Measurements from ENCODE around the gene KIF16B.

Gene KIF16B

GRCh38 chr20:16469395-16469905 lies 103.8 kb downstream of the KIF16B start:
- Histone ChIP-seq H3K36me3 (no peaks in the 10 kb centered on the region), H3K27me3 (ENCODE audit: insufficient read depth, low read depth, severe bottlenecking) (no peaks in the 10 kb centered on the region), H3K9me3 (ENCODE audit: severe bottlenecking) (no peaks in the 10 kb centered on the region), H3K27ac (no peak overlapping the region), H3K4me3 (ENCODE audit: low read depth, low read length) (no peak overlapping the region)
- no peak for DNase-seq
- TF ChIP-seq, protein P1, sequence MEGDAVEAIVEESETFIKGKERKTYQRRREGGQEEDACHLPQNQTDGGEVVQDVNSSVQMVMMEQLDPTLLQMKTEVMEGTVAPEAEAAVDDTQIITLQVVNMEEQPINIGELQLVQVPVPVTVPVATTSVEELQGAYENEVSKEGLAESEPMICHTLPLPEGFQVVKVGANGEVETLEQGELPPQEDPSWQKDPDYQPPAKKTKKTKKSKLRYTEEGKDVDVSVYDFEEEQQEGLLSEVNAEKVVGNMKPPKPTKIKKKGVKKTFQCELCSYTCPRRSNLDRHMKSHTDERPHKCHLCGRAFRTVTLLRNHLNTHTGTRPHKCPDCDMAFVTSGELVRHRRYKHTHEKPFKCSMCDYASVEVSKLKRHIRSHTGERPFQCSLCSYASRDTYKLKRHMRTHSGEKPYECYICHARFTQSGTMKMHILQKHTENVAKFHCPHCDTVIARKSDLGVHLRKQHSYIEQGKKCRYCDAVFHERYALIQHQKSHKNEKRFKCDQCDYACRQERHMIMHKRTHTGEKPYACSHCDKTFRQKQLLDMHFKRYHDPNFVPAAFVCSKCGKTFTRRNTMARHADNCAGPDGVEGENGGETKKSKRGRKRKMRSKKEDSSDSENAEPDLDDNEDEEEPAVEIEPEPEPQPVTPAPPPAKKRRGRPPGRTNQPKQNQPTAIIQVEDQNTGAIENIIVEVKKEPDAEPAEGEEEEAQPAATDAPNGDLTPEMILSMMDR (IDR thresholded peaks at IDR 0.05; ENCODE audit: low read depth, low read length) = no peak

DNA sequence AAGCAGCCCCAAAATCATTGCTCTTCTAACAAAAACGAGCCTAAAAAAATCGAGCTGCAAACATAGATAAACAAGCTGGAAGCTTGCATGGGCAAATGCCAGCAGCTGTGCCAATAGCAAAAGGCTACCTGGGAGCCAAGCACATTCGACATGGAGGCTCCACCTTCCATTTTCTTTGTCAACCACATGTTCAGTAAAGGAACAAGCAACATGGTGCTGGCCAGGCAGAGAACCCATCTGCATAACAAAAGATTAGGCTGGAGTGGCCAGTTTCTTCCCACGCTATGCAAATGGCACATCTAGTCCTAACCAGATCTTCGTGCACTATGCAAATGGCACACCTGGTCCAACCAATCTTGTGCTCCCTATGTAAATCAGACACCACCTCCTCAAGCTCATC lies 110.5 kb downstream of the KIF16B start:
- no peak overlapping the region for H3K4me3 ChIP-seq (ENCODE audit: low read depth, low read length)
- no peak for DNase-seq
- H3K27ac ChIP-seq = no peak overlapping the region
- TF ChIP-seq, protein P1 (IDR thresholded peaks at IDR 0.05; ENCODE audit: low read depth, low read length) = no peak
- H3K27me3 ChIP-seq (ENCODE audit: insufficient read depth, low read depth, severe bottlenecking) = no peaks in the 10 kb centered on the region
- H3K9me3 ChIP-seq (ENCODE audit: severe bottlenecking) = no peaks in the 10 kb centered on the region
- H3K36me3 ChIP-seq = no peaks in the 10 kb centered on the region

DNA sequence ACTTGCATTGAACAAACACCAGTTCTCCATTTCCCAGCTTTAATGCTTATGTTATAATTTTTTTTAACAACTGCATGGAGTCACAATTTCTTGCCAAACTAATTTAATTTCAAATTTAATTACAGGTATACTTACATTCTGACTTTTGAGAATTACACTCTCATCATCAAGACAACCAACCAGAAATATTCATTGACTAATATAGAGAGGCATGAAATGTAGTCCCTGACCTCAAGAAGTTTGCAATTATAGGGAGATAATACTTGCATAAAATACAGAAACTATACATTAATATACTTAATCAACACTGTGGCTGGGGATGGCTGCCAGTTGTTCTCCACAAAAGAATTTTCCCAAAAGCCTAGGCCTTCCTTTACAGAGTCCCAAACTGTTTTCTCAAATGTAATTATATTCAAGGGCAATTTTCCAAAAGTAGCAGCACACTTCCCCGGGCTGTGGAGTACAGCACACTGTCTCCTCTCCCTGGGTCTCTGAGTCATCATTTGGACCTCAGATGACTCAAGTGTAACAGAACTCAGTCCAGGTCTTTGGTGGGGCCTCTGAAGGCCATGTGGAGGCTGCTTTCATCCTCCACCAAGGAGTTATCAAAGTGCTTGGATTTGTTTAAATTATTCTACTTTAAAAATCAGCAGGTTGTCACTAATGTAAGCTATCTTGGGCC lies 114.1 kb downstream of the KIF16B start:
- no peaks in the 10 kb centered on the region for H3K9me3 ChIP-seq (ENCODE audit: severe bottlenecking)
- no peak overlapping the region for H3K4me3 ChIP-seq (ENCODE audit: low read depth, low read length)
- H3K27ac ChIP-seq = no peak overlapping the region
- no peak for DNase-seq
- H3K27me3 ChIP-seq (ENCODE audit: insufficient read depth, low read depth, severe bottlenecking) = no peaks in the 10 kb centered on the region
- TF ChIP-seq, protein P1 (IDR thresholded peaks at IDR 0.05; ENCODE audit: low read depth, low read length) = no peak
- H3K36me3 ChIP-seq = no peaks in the 10 kb centered on the region

DNA sequence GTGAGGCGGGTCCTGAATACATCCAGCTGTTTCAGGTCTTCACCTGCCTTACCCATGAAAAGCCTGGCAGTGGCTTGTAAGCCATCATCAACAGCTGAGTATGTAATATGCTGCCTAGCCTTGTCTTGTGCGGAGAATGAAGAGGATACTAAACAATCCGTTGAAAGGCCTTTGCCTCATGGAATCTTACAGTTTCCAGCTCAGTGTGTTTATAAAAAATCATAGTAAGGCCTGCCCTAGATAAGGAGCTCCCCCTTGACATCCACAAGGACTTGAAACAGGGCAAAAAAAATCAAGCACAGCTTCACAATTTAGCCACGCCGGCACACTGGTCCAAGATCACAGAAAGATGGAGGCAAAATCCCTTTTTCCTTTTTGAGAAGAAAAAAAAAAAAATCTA lies 115.7 kb downstream of the KIF16B start:
- no peak for DNase-seq
- no peaks in the 10 kb centered on the region for H3K36me3 ChIP-seq
- no peaks in the 10 kb centered on the region for H3K27me3 ChIP-seq (ENCODE audit: insufficient read depth, low read depth, severe bottlenecking)
- TF ChIP-seq, protein P1 (IDR thresholded peaks at IDR 0.05; ENCODE audit: low read depth, low read length) = no peak
- no peak overlapping the region for H3K4me3 ChIP-seq (ENCODE audit: low read depth, low read length)
- H3K27ac ChIP-seq = no peak overlapping the region
- no peaks in the 10 kb centered on the region for H3K9me3 ChIP-seq (ENCODE audit: severe bottlenecking)

GRCh38 chr20:16455324-16455723 lies 117.9 kb downstream of the KIF16B start:
- Histone ChIP-seq H3K27ac (no peak overlapping the region), H3K27me3 (ENCODE audit: insufficient read depth, low read depth, severe bottlenecking) (no peaks in the 10 kb centered on the region), H3K36me3 (no peaks in the 10 kb centered on the region), H3K9me3 (ENCODE audit: severe bottlenecking) (no peaks in the 10 kb centered on the region), H3K4me3 (ENCODE audit: low read depth, low read length) (no peak overlapping the region)
- TF ChIP-seq, protein P1 (IDR thresholded peaks at IDR 0.05; ENCODE audit: low read depth, low read length) = no peak
- DNase-seq = no peak

GRCh38 chr20:16451982-16452381 lies 121.3 kb downstream of the KIF16B start:
- H3K9me3 ChIP-seq (ENCODE audit: severe bottlenecking) = no peaks in the 10 kb centered on the region
- DNase-seq = no peak
- TF ChIP-seq, protein P1 (IDR thresholded peaks at IDR 0.05; ENCODE audit: low read depth, low read length) = no peak
- H3K27me3 ChIP-seq (ENCODE audit: insufficient read depth, low read depth, severe bottlenecking) = no peaks in the 10 kb centered on the region
- H3K27ac ChIP-seq = no peak overlapping the region
- H3K36me3 ChIP-seq = no peaks in the 10 kb centered on the region
- no peak overlapping the region for H3K4me3 ChIP-seq (ENCODE audit: low read depth, low read length)

All from WERI-Rb-1 (cell line).